ENCODE results near the gene KRT34.

KRT34 gene

DNA sequence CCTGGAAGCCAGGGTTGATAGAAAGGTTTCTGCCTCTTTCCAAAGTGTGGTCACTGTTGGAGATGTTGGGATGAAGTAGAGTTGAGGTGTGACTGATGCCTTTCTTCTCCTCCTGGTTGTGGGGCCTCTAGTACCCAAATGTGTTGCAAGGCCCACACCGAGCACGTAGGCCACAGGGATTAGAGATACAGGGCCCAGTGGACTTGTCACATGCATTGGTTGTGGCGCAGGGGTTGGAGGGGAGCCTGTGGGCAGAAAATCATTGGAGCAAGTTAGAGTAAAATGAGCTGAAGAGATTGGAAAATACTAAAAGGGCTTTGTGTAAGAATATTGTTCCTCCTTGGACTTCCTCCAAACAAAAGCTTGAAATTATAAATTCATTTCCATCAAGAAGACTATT is 36.1 kb downstream of the KRT34 start:
- ATAC-seq = no peak
- TF ChIP-seq ESRRG (CRISPR knock-in tag; IDR thresholded peaks at IDR 0.05) = no peak
- TF ChIP-seq, protein P1, sequence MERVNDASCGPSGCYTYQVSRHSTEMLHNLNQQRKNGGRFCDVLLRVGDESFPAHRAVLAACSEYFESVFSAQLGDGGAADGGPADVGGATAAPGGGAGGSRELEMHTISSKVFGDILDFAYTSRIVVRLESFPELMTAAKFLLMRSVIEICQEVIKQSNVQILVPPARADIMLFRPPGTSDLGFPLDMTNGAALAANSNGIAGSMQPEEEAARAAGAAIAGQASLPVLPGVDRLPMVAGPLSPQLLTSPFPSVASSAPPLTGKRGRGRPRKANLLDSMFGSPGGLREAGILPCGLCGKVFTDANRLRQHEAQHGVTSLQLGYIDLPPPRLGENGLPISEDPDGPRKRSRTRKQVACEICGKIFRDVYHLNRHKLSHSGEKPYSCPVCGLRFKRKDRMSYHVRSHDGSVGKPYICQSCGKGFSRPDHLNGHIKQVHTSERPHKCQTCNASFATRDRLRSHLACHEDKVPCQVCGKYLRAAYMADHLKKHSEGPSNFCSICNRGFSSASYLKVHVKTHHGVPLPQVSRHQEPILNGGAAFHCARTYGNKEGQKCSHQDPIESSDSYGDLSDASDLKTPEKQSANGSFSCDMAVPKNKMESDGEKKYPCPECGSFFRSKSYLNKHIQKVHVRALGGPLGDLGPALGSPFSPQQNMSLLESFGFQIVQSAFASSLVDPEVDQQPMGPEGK (CRISPR knock-in tag; IDR thresholded peaks at IDR 0.05; ENCODE audit: borderline replicate concordance) = no peak
- TF ChIP-seq RARB (CRISPR knock-in tag; IDR thresholded peaks at IDR 0.05) = no peak
- TF ChIP-seq TOX (CRISPR knock-in tag; IDR thresholded peaks at IDR 0.05; ENCODE audit: borderline replicate concordance) = no peak
- TF ChIP-seq, protein P2, sequence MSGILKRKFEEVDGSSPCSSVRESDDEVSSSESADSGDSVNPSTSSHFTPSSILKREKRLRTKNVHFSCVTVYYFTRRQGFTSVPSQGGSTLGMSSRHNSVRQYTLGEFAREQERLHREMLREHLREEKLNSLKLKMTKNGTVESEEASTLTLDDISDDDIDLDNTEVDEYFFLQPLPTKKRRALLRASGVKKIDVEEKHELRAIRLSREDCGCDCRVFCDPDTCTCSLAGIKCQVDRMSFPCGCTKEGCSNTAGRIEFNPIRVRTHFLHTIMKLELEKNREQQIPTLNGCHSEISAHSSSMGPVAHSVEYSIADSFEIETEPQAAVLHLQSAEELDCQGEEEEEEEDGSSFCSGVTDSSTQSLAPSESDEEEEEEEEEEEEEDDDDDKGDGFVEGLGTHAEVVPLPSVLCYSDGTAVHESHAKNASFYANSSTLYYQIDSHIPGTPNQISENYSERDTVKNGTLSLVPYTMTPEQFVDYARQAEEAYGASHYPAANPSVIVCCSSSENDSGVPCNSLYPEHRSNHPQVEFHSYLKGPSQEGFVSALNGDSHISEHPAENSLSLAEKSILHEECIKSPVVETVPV (CRISPR knock-in tag; IDR thresholded peaks at IDR 0.05) = no peak
- no peak for TF ChIP-seq ISL1 (CRISPR knock-in tag; IDR thresholded peaks at IDR 0.05)
- no peak for TF ChIP-seq PPARA (CRISPR knock-in tag; IDR thresholded peaks at IDR 0.05; ENCODE audit: borderline replicate concordance)
- TF ChIP-seq, protein P3, sequence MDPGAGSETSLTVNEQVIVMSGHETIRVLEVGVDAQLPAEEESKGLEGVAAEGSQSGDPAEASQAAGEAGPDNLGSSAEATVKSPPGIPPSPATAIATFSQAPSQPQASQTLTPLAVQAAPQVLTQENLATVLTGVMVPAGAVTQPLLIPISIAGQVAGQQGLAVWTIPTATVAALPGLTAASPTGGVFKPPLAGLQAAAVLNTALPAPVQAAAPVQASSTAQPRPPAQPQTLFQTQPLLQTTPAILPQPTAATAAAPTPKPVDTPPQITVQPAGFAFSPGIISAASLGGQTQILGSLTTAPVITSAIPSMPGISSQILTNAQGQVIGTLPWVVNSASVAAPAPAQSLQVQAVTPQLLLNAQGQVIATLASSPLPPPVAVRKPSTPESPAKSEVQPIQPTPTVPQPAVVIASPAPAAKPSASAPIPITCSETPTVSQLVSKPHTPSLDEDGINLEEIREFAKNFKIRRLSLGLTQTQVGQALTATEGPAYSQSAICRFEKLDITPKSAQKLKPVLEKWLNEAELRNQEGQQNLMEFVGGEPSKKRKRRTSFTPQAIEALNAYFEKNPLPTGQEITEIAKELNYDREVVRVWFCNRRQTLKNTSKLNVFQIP (CRISPR knock-in tag; IDR thresholded peaks at IDR 0.05; ENCODE audit: borderline replicate concordance, low read depth) = no peak
- TF ChIP-seq GLIS3 (CRISPR knock-in tag; IDR thresholded peaks at IDR 0.05) = no peak

DNA sequence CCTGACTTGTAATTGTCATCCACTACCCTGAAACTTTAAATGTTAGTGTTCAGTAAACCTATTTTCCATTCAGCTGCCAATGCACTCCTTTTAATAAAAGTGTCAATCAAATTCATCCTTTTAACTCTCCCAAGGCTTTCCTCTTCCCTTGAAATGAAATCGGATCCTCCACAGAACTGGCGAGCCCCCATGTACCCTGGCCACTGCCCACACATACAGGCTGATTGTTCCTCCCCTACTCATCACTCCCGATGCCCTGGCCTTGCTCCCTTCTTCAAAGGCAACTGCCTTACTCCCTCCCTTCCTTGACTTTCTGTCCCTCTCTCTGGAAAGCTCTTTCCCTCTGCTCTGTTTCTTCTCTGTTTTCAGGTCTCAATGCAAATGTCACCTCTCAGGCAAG is 39.1 kb downstream of the KRT34 start:
- TF ChIP-seq TCF4 (CRISPR knock-in tag; IDR thresholded peaks at IDR 0.05; ENCODE audit: borderline replicate concordance) (no peak), SNAI2 (CRISPR knock-in tag; IDR thresholded peaks at IDR 0.05) (no peak), BACH2 (CRISPR knock-in tag; IDR thresholded peaks at IDR 0.05; ENCODE audit: borderline replicate concordance) (no peak), ZNF8 (CRISPR knock-in tag; IDR thresholded peaks at IDR 0.05) (no peak), ZFP3 (CRISPR knock-in tag; IDR thresholded peaks at IDR 0.05) (no peak), ESRRG (CRISPR knock-in tag; IDR thresholded peaks at IDR 0.05) (no peak), CSDC2 (CRISPR knock-in tag; IDR thresholded peaks at IDR 0.05) (no peak), OSR1 (CRISPR knock-in tag; IDR thresholded peaks at IDR 0.05) (no peak), RARB (CRISPR knock-in tag; IDR thresholded peaks at IDR 0.05) (no peak), ZNF70 (CRISPR knock-in tag; IDR thresholded peaks at IDR 0.05) (no peak)
- ATAC-seq = no peak

DNA sequence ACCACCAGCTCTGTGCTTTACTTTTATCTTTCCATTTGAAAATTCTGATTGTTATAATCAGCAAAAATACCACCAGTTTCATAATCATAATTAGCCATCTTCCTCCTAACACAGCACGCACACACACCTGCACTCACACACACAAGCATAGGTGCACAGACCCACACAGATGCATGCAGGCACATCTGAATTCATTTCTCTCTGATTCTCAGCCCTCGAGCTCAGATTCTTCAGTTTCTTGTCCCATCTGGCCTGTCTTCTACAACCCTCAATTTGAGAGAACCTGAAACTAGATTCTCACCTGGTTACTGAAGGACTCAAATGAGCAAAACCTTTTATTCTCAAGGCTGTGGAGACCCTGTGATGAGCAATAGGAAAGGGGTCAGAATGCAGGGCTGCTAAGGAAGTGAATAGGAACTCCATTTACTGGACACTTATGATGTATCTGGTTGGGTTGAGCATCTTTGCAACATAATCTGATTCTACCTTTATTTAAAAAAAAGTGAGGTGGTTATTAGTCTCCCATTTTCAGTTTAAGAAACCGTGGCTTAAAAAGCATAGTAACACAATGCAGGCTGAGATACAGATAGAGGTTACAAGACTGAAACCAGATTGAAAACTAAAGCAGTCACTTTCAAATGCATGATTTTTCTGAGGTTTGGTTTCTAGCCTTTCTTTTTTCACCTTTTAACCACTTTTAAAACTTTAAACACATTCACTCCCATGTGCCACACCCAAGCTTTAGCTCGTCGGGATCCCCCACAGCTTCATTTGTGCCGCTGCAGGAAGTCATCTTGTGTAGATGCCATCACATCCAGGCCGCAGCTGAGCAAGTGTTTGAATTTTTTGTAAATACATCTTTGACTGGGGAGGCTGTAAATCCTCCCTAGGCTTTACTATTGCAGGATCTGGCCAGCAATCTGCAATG is 40.9 kb downstream of the KRT34 start:
- no peak for ATAC-seq
- TF ChIP-seq SNAI2 (CRISPR knock-in tag; IDR thresholded peaks at IDR 0.05) (no peak), CSDC2 (CRISPR knock-in tag; IDR thresholded peaks at IDR 0.05) (no peak), ZC3H10 (CRISPR knock-in tag; IDR thresholded peaks at IDR 0.05) (no peak), BACH2 (CRISPR knock-in tag; IDR thresholded peaks at IDR 0.05; ENCODE audit: borderline replicate concordance) (no peak), ZNF8 (CRISPR knock-in tag; IDR thresholded peaks at IDR 0.05) (no peak), PPARA (CRISPR knock-in tag; IDR thresholded peaks at IDR 0.05; ENCODE audit: borderline replicate concordance) (no peak), ARNTL (CRISPR knock-in tag; IDR thresholded peaks at IDR 0.05; ENCODE audit: borderline replicate concordance, low read depth) (no peak), ISL1 (CRISPR knock-in tag; IDR thresholded peaks at IDR 0.05) (no peak), GLIS3 (CRISPR knock-in tag; IDR thresholded peaks at IDR 0.05) (no peak), ZFP3 (CRISPR knock-in tag; IDR thresholded peaks at IDR 0.05) (no peak), ZFP30 (CRISPR knock-in tag; IDR thresholded peaks at IDR 0.05) (no peak)
- TF ChIP-seq, protein P2 (CRISPR knock-in tag; IDR thresholded peaks at IDR 0.05) = no peak
- TF ChIP-seq, protein P1 (CRISPR knock-in tag; IDR thresholded peaks at IDR 0.05; ENCODE audit: borderline replicate concordance) = no peak
- TF ChIP-seq, protein P4, sequence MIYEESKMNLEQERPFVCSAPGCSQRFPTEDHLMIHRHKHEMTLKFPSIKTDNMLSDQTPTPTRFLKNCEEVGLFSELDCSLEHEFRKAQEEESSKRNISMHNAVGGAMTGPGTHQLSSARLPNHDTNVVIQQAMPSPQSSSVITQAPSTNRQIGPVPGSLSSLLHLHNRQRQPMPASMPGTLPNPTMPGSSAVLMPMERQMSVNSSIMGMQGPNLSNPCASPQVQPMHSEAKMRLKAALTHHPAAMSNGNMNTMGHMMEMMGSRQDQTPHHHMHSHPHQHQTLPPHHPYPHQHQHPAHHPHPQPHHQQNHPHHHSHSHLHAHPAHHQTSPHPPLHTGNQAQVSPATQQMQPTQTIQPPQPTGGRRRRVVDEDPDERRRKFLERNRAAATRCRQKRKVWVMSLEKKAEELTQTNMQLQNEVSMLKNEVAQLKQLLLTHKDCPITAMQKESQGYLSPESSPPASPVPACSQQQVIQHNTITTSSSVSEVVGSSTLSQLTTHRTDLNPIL (CRISPR knock-in tag; IDR thresholded peaks at IDR 0.05; ENCODE audit: low read depth) = no peak

Measured in SK-N-SH treated with all-trans-retinoic acid at 6 μM for 48 hours (cell line).